SH-SY5Y (cell line): ENCODE data around the gene LRRK1.

Experiments used
- GATA2 ChIP-seq: IDR thresholded peaks from 2 replicates; pipeline ENCODE4 v1.6.1; 2011; ENCODE audit warnings: mild to moderate bottlenecking, low read depth, low read length
- GATA3 ChIP-seq: IDR thresholded peaks from 2 replicates; pipeline ENCODE4 v1.6.1; 2011; ENCODE audit warnings: low read depth, mild to moderate bottlenecking, low read length, moderate library complexity

The LRRK1 gene

DNA sequence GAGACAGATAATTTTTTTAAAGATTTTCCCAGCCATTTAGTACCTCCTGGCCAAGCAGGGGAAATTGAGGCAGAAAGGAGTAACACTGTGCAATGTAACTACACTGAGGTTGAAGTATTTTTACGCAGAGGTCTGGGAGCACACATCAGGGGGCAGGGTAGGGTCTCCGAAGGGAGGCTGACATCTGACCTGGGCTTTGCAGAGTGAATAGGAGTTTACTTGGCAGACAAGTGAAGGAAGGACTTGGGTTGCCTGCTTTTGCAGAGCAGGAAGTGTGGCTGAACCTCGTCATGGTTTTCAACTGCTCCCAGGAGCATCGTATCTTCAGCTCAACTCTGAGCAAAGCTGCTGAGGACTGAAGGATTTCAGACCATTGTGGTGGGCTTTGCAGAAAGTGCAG lies 66.2 kb downstream of the LRRK1 start:
- TF ChIP-seq GATA3 (no peak), GATA2 (no peak)

DNA sequence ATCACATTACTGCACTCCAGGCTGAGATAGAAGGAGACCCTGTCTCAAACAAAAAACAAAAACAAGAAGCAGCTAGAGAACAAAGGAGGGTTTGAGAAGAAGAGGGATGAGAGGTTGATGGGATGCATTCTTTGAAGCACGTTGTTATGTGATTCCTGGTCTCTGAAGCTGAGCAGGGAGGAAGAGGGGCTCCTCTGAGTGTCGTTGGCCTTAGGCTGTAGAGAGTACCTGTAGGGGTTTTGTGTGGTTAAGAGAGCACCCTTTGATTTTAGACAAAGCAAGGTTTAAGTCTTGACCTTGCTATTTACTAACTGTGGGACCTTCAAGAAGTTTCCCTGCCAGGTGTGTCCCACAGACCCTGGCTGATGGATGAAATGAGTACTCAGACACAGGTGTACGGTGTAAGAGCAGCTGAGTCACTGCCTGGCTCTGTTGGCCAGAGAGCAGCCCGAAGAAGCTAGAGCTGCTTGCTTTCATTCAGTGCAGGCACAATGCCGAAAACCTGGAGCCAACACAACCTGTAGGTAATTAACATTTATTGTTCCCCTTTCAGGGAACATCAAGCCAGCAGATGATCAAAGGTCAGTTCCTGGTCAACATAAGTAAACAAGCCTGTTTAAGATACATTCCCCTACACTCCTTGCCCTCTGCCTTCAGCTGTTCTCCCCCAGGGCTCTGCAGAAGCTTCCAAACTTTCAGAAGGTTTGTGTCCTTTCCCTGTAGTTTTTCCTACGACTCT lies 67.2 kb downstream of the LRRK1 start:
- TF ChIP-seq GATA3 (no peak), GATA2 (no peak)

DNA sequence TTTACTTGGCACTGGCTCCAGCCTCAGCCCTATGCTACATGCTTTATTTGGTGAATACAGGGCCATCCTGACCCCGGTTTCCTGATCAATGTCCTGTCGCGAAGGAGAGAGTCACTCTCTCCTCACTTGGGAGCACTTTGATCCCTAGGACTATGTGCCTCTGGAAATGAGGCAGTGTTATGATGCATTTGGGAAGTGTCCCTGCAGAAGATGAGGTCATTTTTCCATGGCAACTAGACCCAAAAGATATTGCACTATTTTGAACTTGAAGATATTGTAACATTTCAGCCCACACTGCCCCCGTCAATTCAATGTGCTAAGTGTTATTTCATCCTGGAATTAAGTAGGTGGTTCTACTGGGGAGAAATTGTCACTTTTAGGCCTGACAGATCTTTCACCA lies 68.0 kb downstream of the LRRK1 start:
- TF ChIP-seq GATA3 (no peak), GATA2 (no peak)

DNA sequence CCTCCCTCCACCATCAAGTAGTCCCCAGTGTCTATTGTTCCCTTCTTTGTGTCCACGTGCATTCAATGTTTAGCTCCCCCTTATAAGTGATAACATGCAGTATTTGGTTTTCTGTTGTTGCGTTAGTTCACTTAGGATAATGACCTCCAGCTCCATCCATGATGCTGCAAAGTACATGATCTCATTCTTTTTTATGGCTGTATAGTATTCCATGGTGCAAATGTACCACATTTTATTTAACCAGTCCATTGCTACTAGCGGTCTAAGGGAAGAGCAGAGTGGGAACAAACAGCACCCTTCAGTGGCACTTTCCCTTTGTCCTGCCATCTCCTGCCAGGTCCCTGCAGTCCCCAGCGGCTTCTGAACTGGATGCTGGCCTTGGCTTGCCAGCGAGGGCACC lies 69.1 kb downstream of the LRRK1 start:
- TF ChIP-seq GATA2, result no peak
- no peak for TF ChIP-seq GATA3

DNA sequence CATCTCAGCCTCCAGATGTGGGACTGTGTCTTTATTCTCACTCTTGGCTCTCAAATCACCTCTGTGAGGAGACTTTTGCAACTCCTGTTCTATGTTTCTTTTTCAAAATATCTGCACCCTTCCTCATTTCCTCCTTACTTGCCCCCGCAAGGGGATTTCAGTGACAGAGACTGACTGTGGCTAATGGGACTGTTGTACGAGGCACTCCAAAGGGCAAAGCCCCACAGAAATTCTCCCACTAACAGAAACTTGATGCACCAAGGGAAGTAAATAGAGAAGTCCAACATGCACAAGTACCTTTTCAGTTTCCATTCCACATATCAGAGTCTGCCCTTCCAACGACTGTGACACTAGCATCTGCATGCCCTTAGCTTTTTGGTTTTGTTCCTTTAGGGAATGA lies 69.7 kb downstream of the LRRK1 start:
- no peak for TF ChIP-seq GATA2
- TF ChIP-seq GATA3, result no peak

DNA sequence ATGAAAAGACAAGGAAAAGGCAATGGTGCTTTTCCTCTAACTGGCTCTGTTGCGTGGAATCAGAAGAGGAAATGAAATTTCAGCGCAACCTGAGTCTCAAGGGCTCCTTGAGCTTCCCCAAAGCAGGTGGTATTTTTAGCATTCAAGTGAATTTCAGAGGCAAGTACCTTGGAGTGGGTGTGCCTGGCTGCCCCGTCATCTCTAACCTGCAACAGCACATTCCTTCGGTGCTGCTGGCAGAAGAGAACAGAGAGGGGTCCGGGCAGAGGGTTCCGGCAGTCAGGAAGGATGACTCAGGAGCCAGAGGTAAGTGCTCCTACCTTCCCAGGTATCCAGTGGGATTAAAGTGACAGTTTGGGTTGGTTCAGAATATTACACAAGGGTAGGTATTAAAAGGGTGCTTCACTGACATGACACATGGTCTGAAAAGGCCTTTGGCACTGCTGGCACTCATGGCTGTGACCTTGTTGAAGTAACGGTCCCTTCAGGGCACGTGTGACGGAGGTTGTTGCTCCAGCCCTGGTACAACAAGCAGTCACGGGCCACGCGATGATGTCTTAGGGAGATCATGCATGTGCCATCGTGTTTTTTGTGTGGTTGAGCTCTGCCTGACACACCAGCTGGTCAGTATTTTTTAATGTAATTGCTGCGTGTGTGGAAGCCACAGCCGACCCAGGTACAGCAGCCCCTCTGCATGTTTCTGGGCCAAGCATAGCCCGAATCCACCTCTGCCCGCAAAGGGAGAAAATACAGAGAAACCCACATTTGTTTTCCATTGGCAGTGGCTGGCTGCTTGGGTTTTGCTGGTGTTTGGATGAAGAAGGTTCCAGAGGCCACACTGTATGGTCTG lies 75.7 kb downstream of the LRRK1 start:
- TF ChIP-seq GATA3 (no peak), GATA2 (no peak)

DNA sequence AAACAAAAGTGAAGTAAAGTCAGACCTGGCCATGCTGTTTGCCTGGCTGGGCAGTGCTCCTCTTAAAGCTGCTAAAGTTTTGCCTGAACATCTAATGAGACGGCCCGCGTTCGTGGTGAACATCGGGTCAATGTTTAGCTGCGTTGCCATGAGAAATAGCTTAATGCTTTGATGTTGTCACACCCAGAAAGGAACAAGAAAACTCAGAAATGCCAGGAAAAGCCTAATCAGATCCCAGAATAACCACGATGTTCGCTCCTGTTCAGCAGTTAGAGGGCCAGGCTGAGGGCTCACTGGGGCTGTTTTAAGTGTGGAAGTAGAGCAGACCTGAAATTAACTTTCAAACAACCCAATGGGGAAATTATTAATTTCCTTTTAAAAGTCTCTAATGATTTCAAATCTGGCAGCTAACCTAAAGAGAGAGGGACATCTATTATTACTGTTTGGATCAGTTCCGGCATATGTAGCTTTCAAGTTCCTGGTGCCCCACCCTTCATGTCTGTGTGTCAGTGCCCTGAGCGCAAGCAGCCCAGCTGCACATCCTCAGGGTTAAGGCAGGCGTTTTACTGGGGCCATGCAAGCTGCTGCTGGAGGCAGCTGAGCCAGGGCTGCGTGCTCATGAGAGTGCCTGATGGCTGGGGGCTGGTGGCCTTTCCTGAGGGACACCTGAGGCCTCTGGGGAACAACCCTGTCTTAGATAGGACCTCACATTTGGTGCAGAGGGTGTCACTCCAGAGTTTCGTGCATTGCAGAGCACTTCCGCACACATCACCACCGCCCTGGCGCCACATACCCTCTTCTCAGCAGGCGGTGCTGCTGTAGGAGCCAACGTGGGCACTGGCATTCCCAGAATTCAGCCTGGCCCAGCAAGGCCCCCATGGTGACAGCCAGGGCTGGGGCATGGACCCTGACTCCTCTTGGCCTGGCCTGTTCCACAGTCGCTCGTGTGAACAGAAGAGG lies 76.6 kb downstream of the LRRK1 start:
- TF ChIP-seq GATA3 (no peak), GATA2 (no peak)

DNA sequence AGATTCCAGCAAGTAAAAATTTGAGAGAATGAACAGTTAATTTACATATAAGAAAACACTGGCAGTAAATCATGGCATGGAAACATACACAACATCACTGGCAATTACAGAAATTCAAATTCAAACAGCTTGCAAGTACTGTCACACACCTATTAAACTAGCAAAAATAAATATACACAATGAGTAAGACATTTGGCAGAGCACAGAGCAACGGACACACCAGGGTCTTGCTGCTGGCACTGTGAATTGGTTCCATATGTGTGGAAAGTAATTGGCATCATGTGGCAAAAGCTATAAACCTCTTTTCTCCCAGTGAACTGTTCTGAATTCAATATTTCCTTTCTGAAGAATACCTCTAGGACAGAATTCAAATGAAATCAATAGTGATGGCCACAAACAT lies 78.3 kb downstream of the LRRK1 start:
- TF ChIP-seq GATA2 (no peak), GATA3 (no peak)

DNA sequence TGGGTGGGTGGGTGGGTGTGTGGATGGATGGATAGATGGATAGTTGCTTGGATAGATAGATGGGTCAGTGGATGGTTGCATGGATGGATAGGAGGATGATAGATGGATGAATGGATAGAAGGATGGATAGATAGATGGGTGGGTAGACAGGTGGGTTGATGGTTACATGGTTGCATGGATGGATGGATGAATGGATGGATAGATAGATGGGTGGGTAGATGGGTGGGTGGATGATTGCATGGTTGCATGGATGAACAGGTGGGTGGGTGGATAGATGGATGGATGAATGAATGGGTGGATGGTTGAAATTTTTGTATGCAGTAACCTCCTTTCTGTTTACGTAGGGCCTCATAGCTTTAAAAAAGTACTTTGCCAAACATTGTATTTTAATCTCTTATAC lies 79.5 kb downstream of the LRRK1 start:
- TF ChIP-seq GATA3, result no peak
- no peak for TF ChIP-seq GATA2

DNA sequence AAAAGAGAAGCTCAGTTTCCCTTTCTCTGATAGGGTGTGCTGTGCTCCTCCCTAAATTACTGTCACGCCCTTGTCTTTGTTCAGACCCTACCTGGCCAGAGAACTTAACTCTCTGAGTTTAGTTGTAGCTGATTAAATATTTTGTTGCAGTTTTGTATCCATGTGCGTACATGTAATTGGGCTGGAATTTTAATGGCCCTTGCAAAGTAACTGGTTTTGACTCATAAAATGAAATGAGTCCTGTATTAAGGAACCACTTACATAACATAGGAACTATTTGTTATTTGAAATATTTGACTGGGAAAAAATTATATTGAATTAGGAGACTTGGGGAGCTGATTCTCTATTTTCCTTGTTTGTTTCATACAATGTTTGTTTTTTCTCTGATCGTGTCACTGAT lies 80.2 kb downstream of the LRRK1 start:
- TF ChIP-seq GATA3 (no peak), GATA2 (no peak)

DNA sequence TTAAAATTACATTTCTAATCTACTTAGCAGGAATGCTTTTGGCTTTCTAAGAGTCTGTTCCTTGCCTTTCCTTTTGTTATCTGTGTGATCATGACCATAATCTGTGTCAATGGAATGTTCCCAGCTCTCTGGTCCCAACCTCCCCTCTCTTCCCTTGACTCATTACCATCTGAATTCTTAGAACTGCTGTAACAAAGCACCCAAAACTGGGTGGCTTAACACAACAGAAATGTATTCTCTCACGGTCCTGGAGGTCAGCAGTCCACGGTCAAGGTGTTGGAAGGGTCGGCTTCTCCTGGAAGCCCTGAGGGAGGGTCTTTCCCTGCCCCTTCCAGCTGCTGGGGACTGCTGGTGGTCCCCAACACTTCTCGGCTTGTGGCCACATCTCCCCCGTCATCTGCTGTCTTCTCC lies 81.1 kb downstream of the LRRK1 start:
- TF ChIP-seq GATA2 (no peak), GATA3 (no peak)

DNA sequence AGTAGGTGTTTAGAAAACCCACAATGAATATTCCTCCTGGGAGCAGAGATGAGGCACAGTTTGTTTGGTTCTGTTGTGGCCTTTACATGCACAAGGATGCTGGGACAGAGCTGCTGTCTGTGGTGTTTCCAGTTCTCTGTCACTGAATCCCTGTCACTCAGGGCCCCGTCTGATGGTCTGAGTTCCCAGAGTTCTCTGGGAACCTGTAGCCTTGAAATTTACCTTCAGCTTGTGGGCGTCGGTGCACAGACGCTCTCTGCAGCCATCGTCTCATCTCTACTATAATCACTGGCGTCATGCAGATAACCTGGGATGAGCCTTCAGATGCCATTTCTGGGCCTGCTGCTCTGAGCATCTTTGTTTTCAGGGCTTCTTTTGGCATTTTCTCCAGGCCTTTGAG lies 81.9 kb downstream of the LRRK1 start:
- TF ChIP-seq GATA2 (no peak), GATA3 (no peak)

DNA sequence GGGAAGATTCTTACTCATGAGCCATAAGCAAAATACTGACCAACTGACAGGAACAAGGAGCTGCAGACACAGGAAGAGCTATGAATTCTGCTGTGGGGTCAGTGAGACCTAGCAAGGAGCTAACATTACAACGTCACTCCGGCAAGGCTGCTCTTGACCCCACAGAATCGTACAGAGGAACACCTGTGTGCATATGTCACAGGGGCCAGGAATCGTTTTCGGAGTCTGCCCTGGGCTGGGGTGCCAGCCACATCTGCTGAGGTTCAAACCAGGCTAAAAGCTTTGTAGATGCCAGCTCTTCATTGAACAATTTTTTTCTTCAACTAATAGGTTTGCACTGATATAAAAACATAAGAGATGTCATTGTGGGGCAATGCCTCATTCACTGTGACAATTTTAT lies 82.6 kb downstream of the LRRK1 start:
- TF ChIP-seq GATA2 (no peak), GATA3 (no peak)

DNA sequence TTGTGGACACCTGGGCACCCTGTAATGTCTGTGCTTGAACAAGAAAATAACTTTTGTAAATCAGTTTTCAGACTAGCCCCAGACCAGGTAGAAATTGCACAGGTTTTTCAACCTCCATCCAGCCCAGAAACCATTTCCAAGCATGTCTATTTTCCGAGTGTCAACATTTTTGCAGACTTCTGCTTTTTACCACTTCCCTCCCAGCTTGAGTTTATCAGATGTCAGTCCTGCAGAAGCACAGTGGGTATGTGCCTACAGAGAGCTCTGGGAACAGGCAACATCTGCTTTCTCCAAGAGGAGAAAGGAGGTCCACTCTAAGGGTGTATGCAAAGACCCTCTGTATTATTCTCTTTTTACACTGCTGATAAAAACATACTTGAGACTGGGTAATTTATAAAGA lies 83.9 kb downstream of the LRRK1 start:
- TF ChIP-seq GATA3 (no peak), GATA2 (no peak)
